ENCODE results near the gene CERCAM. TPM values are rescaled to one million over a fixed set of nuclear protein-coding genes. Genes with fewer than 3 reads are reported as not detected.

The CERCAM gene
- total and polyA plus RNA-seq, 2 of the 13 experiments (the other 11 are each of a cell fraction or from before 2014, with no cell fraction given) = 9.0 to 17.1 TPM

GRCh38 chr9:128372188-128372641, 48.4 kb upstream of the CERCAM start:
- ChIA-PET POLR2A (interaction anchor here (0.9 to 1.9 kb wide), 5 partner anchors 10 to 133 kb away, joined by 3 to 11 read pairs (median 5); partner anchors contain the start of genes GLE1, GOLGA2, SLC27A4 and SWI5), CTCF (ENCODE audit: low intra/inter-chr PET ratio, low total read pairs) (no interaction called here)
- peaks cover 0 to 3% of the 10 kb centered on the region in 2 experiments; a peak in 1 of 5 replicates for H3K27me3 ChIP-seq (ENCODE audit: control insufficient read depth in 1 of 2, insufficient read depth in 2 of 2, low read length in 2 of 2)
- H3K4me1 ChIP-seq (ENCODE audit: insufficient read depth, low read length) = peaks cover 15% of the 10 kb centered on the region
- DNase-seq (ENCODE audit: low spot score) (no peak), FAIRE-seq (peak; percentile 36), ATAC-seq (no peak)
- H2AFZ ChIP-seq (ENCODE audit: low read length) = no peak overlapping the region
- in situ Hi-C loops (cut with HindIII; ENCODE audit: extremely low pct_ligation_motif_present, low pct_unique_long_range_greater_than_20kb) = no loop called here
- H3K4me3 ChIP-seq (replicated peaks in 1 of 3; ENCODE audit: insufficient read depth in 1 of 3, low read depth in 2 of 3, low read length in 3 of 3) = peak overlapping the region; percentile 87 to 92 (median 92)
- WGBS (ENCODE audit: low lambda C conversion rate) = 5% methylated on average over 4 of the region's 4 CpGs
- no peaks in the 10 kb centered on the region for H3K9me3 ChIP-seq (ENCODE audit: low read length)
- peaks cover 1 to 13% of the 10 kb centered on the region in 2 experiments; a peak in 1 of 5 replicates for H3K36me3 ChIP-seq (replicated peaks in 1 of 2; ENCODE audit: control insufficient read depth in 1 of 2, insufficient read depth in 2 of 2, low read length in 2 of 2)
- TF ChIP-seq DNMT1 (CRISPR knock-in tag; IDR thresholded peaks at IDR 0.05) = no peak
- TF ChIP-seq GTF2F1 (IDR thresholded peaks at IDR 0.05; ENCODE audit: low read length) = no peak
- TF ChIP-seq, protein P1, sequence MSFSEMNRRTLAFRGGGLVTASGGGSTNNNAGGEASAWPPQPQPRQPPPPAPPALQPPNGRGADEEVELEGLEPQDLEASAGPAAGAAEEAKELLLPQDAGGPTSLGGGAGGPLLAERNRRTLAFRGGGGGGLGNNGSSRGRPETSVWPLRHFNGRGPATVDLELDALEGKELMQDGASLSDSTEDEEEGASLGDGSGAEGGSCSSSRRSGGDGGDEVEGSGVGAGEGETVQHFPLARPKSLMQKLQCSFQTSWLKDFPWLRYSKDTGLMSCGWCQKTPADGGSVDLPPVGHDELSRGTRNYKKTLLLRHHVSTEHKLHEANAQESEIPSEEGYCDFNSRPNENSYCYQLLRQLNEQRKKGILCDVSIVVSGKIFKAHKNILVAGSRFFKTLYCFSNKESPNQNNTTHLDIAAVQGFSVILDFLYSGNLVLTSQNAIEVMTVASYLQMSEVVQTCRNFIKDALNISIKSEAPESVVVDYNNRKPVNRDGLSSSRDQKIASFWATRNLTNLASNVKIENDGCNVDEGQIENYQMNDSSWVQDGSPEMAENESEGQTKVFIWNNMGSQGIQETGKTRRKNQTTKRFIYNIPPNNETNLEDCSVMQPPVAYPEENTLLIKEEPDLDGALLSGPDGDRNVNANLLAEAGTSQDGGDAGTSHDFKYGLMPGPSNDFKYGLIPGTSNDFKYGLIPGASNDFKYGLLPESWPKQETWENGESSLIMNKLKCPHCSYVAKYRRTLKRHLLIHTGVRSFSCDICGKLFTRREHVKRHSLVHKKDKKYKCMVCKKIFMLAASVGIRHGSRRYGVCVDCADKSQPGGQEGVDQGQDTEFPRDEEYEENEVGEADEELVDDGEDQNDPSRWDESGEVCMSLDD (CRISPR knock-in tag; IDR thresholded peaks at IDR 0.05; ENCODE audit: borderline replicate concordance) = no peak
- no peak for TF ChIP-seq HNF4G (IDR thresholded peaks at IDR 0.05; ENCODE audit: borderline replicate concordance, low read depth, low read length)
- TF ChIP-seq HNF4G (CRISPR knock-in tag; IDR thresholded peaks at IDR 0.05; ENCODE audit: borderline replicate concordance, low read depth) = no peak
- no peak for TF ChIP-seq MBD4 (IDR thresholded peaks at IDR 0.05; ENCODE audit: borderline replicate concordance, low read length)
- no peak for TF ChIP-seq POGK (CRISPR knock-in tag; conservative IDR thresholded peaks at IDR 0.05)
- TF ChIP-seq, protein P2, sequence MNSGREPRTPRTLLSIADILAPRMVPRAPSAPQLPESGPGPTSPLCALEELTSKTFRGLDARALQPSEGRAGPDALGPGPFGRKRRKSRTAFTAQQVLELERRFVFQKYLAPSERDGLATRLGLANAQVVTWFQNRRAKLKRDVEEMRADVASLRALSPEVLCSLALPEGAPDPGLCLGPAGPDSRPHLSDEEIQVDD (CRISPR knock-in tag; IDR thresholded peaks at IDR 0.05; ENCODE audit: borderline replicate concordance) = no peak
- TF ChIP-seq, protein P3, sequence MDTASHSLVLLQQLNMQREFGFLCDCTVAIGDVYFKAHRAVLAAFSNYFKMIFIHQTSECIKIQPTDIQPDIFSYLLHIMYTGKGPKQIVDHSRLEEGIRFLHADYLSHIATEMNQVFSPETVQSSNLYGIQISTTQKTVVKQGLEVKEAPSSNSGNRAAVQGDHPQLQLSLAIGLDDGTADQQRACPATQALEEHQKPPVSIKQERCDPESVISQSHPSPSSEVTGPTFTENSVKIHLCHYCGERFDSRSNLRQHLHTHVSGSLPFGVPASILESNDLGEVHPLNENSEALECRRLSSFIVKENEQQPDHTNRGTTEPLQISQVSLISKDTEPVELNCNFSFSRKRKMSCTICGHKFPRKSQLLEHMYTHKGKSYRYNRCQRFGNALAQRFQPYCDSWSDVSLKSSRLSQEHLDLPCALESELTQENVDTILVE (CRISPR knock-in tag; IDR thresholded peaks at IDR 0.05) = no peak
- TF ChIP-seq TBL1XR1 (IDR thresholded peaks at IDR 0.05; ENCODE audit: borderline replicate concordance, low read length, partially characterized antibody) = no peak
- TF ChIP-seq, protein P4, sequence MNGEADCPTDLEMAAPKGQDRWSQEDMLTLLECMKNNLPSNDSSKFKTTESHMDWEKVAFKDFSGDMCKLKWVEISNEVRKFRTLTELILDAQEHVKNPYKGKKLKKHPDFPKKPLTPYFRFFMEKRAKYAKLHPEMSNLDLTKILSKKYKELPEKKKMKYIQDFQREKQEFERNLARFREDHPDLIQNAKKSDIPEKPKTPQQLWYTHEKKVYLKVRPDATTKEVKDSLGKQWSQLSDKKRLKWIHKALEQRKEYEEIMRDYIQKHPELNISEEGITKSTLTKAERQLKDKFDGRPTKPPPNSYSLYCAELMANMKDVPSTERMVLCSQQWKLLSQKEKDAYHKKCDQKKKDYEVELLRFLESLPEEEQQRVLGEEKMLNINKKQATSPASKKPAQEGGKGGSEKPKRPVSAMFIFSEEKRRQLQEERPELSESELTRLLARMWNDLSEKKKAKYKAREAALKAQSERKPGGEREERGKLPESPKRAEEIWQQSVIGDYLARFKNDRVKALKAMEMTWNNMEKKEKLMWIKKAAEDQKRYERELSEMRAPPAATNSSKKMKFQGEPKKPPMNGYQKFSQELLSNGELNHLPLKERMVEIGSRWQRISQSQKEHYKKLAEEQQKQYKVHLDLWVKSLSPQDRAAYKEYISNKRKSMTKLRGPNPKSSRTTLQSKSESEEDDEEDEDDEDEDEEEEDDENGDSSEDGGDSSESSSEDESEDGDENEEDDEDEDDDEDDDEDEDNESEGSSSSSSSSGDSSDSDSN (CRISPR knock-in tag; IDR thresholded peaks at IDR 0.05) = no peak
- TF ChIP-seq WIZ (CRISPR knock-in tag; IDR thresholded peaks at IDR 0.05) = no peak
- no peak for TF ChIP-seq ZNF343 (CRISPR knock-in tag; IDR thresholded peaks at IDR 0.05)
- no peak for TF ChIP-seq NR3C1 (CRISPR knock-in tag; IDR thresholded peaks at IDR 0.05)
- no peak for TF ChIP-seq FOXP1 (IDR thresholded peaks at IDR 0.05)
- no peak for TF ChIP-seq FOXP1 (CRISPR knock-in tag; IDR thresholded peaks at IDR 0.05)
- no peak for TF ChIP-seq KMT2A (CRISPR knock-in tag; IDR thresholded peaks at IDR 0.05)
- TF ChIP-seq ZNF776 (CRISPR knock-in tag; IDR thresholded peaks at IDR 0.05) = no peak
- BruUV-seq (replicated peaks) = no TSS peak
- peak overlapping the region; percentile 77 for H3K4me2 ChIP-seq (ENCODE audit: low read depth, low read length)
- no peaks in the 10 kb centered on the region for H4K20me1 ChIP-seq (ENCODE audit: insufficient read depth, low read length)
- H3K27ac ChIP-seq (ENCODE audit: extremely low read length, insufficient read depth, low read length) = peak overlapping the region; percentile 63
- intact Hi-C loops (cut with micrococcal nuclease; ENCODE audit: unreplicated experiment) = no loop called here
- H3K79me2 ChIP-seq (ENCODE audit: insufficient read depth, low read length) = peaks cover 41% of the 10 kb centered on the region
- peak overlapping the region; percentile 95 for H3K9ac ChIP-seq (ENCODE audit: insufficient read depth, low read depth, low read length)

Measured in HepG2 (cell line).